Duodenal mucosa (tissue), 2 donors: Measurements from ENCODE around the gene PPP2R5E.

Experiments
- H3K27ac ChIP-seq: one replicate; pipeline ENCODE4 v1.7.0; 2013; ENCODE audit warnings: low read depth, low read length
- H3K27me3 ChIP-seq, 2 donors: one replicate each; pipeline ENCODE4 v1.7.0; 2013; ENCODE audit warnings: low read length in 2 of 2, control low read depth in 1 of 2; ENCODE audit not compliant: insufficient read depth in 2 of 2, control insufficient read depth in 1 of 2
- H3K36me3 ChIP-seq, 2 donors: one replicate each; pipeline ENCODE4 v1.7.0; 2013; ENCODE audit warnings: low read length in 2 of 2, control low read depth in 1 of 2; ENCODE audit not compliant: insufficient read depth in 2 of 2, control insufficient read depth in 1 of 2
- H3K4me1 ChIP-seq, 2 donors: one replicate each; pipeline ENCODE4 v1.7.0; 2013; ENCODE audit warnings: low read length in 2 of 2, control low read depth in 1 of 2; ENCODE audit not compliant: insufficient read depth in 2 of 2, control insufficient read depth in 1 of 2
- H3K4me3 ChIP-seq, 2 donors: one replicate each; pipeline ENCODE4 v1.7.0; 2013; ENCODE audit warnings: low read length in 2 of 2, low read depth in 1 of 2
- H3K9ac ChIP-seq, 2 donors: one replicate each; pipeline ENCODE4 v1.7.0; 2013; ENCODE audit warnings: low read length in 2 of 2, low read depth in 1 of 2
- H3K9me3 ChIP-seq, 2 donors: one replicate each; pipeline ENCODE4 v1.7.0; 2013; ENCODE audit warnings: low read length in 2 of 2, control low read depth in 1 of 2; ENCODE audit not compliant: control insufficient read depth in 1 of 2

The PPP2R5E gene

GRCh38 chr14:63551332-63551731, 8.2 kb upstream of the PPP2R5E start:
- Histone ChIP-seq H3K27ac (no peak overlapping the region), H3K9ac (no peak overlapping the region), H3K9me3 (no peaks in the 10 kb centered on the region)

DNA sequence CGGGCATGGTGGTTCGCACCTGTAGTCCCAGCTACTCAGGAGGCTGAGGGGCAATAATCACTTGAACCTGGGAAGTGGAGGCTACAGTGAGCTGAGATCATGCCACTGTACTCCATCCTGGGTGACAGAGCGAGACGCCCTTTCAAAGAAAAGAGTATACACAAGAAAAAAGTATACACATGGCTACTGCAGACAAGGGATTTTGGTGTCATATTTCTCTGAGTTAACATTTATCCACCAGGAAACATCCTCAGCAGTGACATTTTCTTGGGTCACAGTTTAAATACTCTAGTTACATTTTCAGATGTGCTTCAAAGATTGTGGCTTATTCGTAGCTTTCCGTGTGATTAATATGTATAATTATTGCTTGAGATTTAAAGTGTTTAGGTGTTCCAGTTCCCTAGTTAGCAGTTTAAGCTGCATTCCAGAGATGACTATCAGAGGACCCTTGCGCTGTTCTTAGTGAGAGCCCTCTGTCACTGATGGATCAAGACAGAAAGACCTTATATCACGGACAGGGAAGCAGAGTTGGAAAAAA, 4.7 kb upstream of the PPP2R5E start:
- no peak overlapping the region for H3K9ac ChIP-seq
- no peak overlapping the region for H3K4me3 ChIP-seq
- no peaks in the 10 kb centered on the region for H3K27me3 ChIP-seq
- no peaks in the 10 kb centered on the region for H3K36me3 ChIP-seq
- H3K27ac ChIP-seq, result no peak overlapping the region
- no peaks in the 10 kb centered on the region for H3K9me3 ChIP-seq
- no peaks in the 10 kb centered on the region for H3K4me1 ChIP-seq

More at GRCh38 chr14:63551332-63551731, 8.2 kb upstream of the PPP2R5E start:
- no peaks in the 10 kb centered on the region for H3K27me3 ChIP-seq
- H3K4me1 ChIP-seq, result no peaks in the 10 kb centered on the region
- no peak overlapping the region for H3K4me3 ChIP-seq
- H3K36me3 ChIP-seq, result no peaks in the 10 kb centered on the region

DNA sequence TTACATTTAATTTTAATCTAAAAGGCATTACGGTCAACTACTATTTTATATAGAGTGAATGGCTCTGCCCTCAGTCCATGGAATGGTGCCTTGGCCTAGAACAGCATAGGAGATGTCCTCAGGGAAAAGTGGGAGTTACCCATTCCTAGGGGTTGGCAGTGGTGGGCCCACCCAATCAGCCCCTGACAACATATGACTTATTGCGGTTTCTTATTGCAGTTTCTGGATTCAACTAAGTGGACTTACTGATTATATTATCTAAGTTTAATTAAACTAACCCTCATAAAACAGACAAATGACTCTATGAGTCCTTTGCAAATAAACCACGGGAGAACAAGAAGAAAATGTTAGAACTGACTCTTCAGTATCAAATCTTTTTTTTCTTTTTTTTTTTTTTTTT, 2.3 kb upstream of the PPP2R5E start:
- no peaks in the 10 kb centered on the region for H3K9me3 ChIP-seq
- no peak overlapping the region for H3K27ac ChIP-seq
- no peak overlapping the region for H3K4me3 ChIP-seq
- H3K4me1 ChIP-seq, result peaks cover 6 to 7% of the 10 kb centered on the region in 2 donors
- H3K27me3 ChIP-seq, result no peaks in the 10 kb centered on the region
- H3K9ac ChIP-seq, result no peak overlapping the region
- no peaks in the 10 kb centered on the region for H3K36me3 ChIP-seq

DNA sequence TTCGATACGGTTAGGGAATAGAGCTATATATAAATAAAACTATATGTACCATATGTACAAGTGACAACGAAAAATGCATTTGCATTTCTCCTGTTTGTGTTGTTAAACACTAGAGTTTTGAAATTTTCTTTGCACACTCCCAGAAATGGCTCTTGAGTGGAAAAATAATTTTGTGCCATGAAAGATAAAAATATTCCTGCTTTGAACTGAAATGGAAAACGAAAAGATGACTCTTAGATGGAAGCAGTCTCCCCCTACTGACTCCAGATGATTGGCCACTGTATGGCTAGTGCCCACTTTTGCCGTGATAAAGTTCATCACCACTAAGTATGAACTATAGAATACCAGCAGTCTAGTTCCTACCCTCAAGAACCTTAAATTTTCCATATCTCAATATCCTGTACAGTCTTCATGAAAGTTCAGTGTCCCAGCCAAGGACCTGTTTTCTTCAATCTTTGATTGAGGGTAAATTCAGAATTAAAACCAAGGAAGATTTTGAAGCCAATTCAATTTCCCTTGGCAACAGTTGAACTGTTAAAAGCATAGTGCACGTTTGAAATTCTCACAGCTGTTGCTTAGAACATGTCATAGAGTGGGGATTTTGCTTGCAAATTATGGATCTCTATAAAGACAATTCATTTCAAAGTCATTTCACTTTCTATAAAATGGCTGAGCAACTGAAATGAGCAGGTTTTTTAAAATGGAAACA, 1.6 kb upstream of the PPP2R5E start:
- peaks cover 0 to 2% of the 10 kb centered on the region in 2 donors for H3K36me3 ChIP-seq
- peak overlapping the region; percentile 91 to 96 for H3K4me3 ChIP-seq
- no peaks in the 10 kb centered on the region for H3K27me3 ChIP-seq
- H3K4me1 ChIP-seq, result peaks cover 6 to 7% of the 10 kb centered on the region in 2 donors
- no peak overlapping the region for H3K9ac ChIP-seq
- H3K9me3 ChIP-seq, result no peaks in the 10 kb centered on the region
- H3K27ac ChIP-seq, result no peak overlapping the region

- Histone ChIP-seq H3K4me3 (peak overlapping the region; percentile 91 to 96), H3K36me3 (peaks cover 4 to 10% of the 10 kb centered on the region in 2 donors), H3K27me3 (no peaks in the 10 kb centered on the region), H3K9me3 (no peaks in the 10 kb centered on the region), H3K4me1 (peaks cover 6 to 7% of the 10 kb centered on the region in 2 donors), H3K9ac (peak overlapping the region; percentile 85 to 94), H3K27ac (peak overlapping the region; percentile 58)
These were observed 739 bp upstream of the PPP2R5E start for GRCh38 chr14:63543826-63544406.

DNA sequence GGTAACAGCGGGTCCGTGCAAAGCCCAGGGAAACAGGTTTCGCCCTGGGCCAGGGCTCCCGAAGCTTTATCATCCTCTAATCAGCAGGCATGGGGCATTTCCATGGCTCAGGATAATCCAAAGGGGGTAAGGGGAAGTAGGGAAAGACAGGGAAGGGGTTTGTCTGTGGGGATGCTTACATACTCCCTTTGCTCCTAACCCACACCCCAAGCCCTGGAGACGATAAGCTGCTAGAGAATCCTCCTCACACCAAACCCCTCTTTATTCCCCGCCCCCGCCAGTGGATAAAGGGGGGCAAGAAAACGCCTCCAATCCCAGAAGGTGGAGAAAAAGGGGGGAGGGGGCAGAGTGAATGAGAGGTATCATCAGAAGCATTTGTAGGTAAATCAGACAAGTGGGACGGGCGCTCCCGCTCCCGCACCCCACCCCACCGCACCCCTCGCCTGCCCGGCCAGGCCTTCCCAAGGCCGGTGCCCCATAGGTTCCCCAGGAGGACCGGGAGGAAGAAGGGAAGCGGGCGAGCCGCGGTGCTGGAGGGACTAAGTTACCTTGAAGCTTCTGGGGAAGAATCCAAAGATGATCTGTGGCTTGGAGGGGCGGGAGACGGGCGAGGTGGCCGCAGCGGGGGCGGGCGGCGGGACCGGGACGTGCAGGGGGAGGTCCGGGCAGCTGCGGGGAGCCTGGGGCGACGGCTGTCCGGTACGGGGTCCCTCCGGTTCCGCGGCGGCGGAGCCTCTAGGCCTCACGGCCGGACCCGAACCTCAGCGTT, 762 bp downstream of the PPP2R5E start:
- Histone ChIP-seq H3K4me1 (peaks cover 6 to 7% of the 10 kb centered on the region in 2 donors), H3K9me3 (no peaks in the 10 kb centered on the region), H3K4me3 (peak overlapping the region; percentile 84 to 96), H3K9ac (peak overlapping the region; percentile 85 to 94), H3K27me3 (no peaks in the 10 kb centered on the region), H3K27ac (peak overlapping the region; percentile 90), H3K36me3 (peaks cover 4 to 20% of the 10 kb centered on the region in 2 donors)

- Histone ChIP-seq H3K4me3 (no peak overlapping the region), H3K9ac (no peak overlapping the region), H3K27me3 (no peaks in the 10 kb centered on the region), H3K36me3 (peaks cover 4 to 36% of the 10 kb centered on the region in 2 donors), H3K4me1 (peaks cover 0 to 1% of the 10 kb centered on the region in 2 donors), H3K9me3 (no peaks in the 10 kb centered on the region), H3K27ac (no peak overlapping the region)
These were observed 7.3 kb downstream of the PPP2R5E start for GRCh38 chr14:63535918-63536317.

DNA sequence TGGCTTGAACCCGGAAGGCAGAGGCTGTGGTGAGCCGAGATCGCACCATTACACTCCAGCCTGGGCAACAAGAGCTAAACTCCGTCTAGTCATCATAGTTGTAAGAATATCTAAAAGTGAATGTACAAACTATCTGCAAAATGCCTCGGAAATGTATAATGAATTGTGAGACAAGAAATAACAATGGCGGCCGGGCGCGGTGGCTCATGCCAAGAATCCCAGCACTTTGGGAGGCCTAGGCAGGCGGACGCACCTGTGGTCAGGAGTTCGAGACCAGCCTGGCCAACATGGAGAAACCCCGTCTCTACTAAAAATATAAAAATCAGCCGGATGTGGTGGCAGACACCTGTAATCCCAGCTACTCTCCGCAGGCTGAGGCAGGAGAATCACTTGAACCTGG, 9.7 kb downstream of the PPP2R5E start:
- no peak overlapping the region for H3K27ac ChIP-seq
- no peak overlapping the region for H3K4me3 ChIP-seq
- no peaks in the 10 kb centered on the region for H3K4me1 ChIP-seq
- no peaks in the 10 kb centered on the region for H3K27me3 ChIP-seq
- H3K36me3 ChIP-seq, result peaks cover 0 to 23% of the 10 kb centered on the region in 2 donors
- no peak overlapping the region for H3K9ac ChIP-seq
- H3K9me3 ChIP-seq, result no peaks in the 10 kb centered on the region

GRCh38 chr14:63524537-63525155, 18.5 kb downstream of the PPP2R5E start:
- H3K9ac ChIP-seq, result no peak overlapping the region
- H3K27me3 ChIP-seq, result no peaks in the 10 kb centered on the region
- no peaks in the 10 kb centered on the region for H3K9me3 ChIP-seq
- peaks cover 7% of the 10 kb centered on the region in 2 donors for H3K4me1 ChIP-seq
- no peak overlapping the region for H3K4me3 ChIP-seq
- peaks cover 0 to 4% of the 10 kb centered on the region in 2 donors for H3K36me3 ChIP-seq
- H3K27ac ChIP-seq, result no peak overlapping the region
